CD4-positive, alpha-beta T cell (primary cell): ENCODE data around the gene SEPTIN7. TPM values are rescaled to one million over a fixed set of nuclear protein-coding genes. Genes with fewer than 3 reads are reported as not detected.
A peak's percentile ranks its signal among the peaks of the same experiment; 100 is the strongest.

Experiments used
- ATAC-seq: fragments of 200-7000 bp; cut with Tn5 transposase; one replicate; pipeline ENCODE4 v1.10.0; 2022; ENCODE audit warnings: mild to moderate bottlenecking; ENCODE audit not compliant: poor library complexity
- CTCF ChIA-PET: fragments of 350-600 bp; sonication (Branson Sonifier 250); formaldehyde crosslinking; loops from one replicate; lab custom pipeline; 2021; ENCODE audit warnings: antibody characterized with exemption, inconsistent platforms; lab: Charles Lee
- POLR2A ChIA-PET: fragments of 350-600 bp; sonication (Branson Sonifier 250); formaldehyde crosslinking; loops from one replicate; lab custom pipeline; 2021; ENCODE audit warnings: antibody characterized with exemption, inconsistent platforms; lab: Charles Lee
- DNase-seq, 14 experiments: peaks; one replicate each; pipeline ENCODE4 v3.0.0-alpha.2; 2013 to 2020; ENCODE audit warnings: mixed read lengths in 2 of 14
- H3K27ac ChIP-seq, 2 donors: one replicate each; pipeline versions ENCODE4 v1.5.1 to v1.7.0; 2013; ENCODE audit warnings: low read length in 2 of 2, low read depth in 1 of 2, mild to moderate bottlenecking in 1 of 2
- H3K27me3 ChIP-seq, 2 experiments: 1 replicate in 1 of 2; 2 replicates in 1 of 2; pipeline versions ENCODE4 v1.6.1 to v1.7.0; 2013; ENCODE audit warnings: low read length in 2 of 2, control low read depth in 1 of 2, mild to moderate bottlenecking in 1 of 2, moderate library complexity in 1 of 2; ENCODE audit not compliant: insufficient read depth in 2 of 2, control insufficient read depth in 1 of 2
- H3K36me3 ChIP-seq: one replicate; pipeline ENCODE4 v1.6.1; 2013; ENCODE audit warnings: low read length, control low read depth; ENCODE audit not compliant: insufficient read depth
- H3K4me1 ChIP-seq: one replicate; pipeline ENCODE4 v1.6.1; 2013; ENCODE audit warnings: low read length, control low read depth; ENCODE audit not compliant: insufficient read depth
- H3K4me3 ChIP-seq: one replicate; pipeline ENCODE4 v1.5.1; 2013; ENCODE audit warnings: mild to moderate bottlenecking, low read length, moderate library complexity
- H3K9me3 ChIP-seq, 2 experiments: 1 replicate in 1 of 2; 2 replicates in 1 of 2; pipeline versions ENCODE4 v1.6.1 to v1.7.0; 2013; ENCODE audit warnings: low read length in 2 of 2, mild to moderate bottlenecking in 2 of 2, control low read depth in 1 of 2, moderate library complexity in 1 of 2; ENCODE audit not compliant: control insufficient read depth in 1 of 2, insufficient read depth in 1 of 2
- H3K27ac Mint-ChIP-seq: one replicate; pipeline ENCODE4 v1.8.0; 2020; ENCODE audit warnings: mixed read lengths
- H3K27me3 Mint-ChIP-seq: one replicate; pipeline ENCODE4 v1.8.0; 2021; ENCODE audit warnings: mixed read lengths
- H3K36me3 Mint-ChIP-seq: one replicate; pipeline ENCODE4 v1.8.0; 2021; ENCODE audit warnings: low read depth, mixed read lengths
- H3K4me1 Mint-ChIP-seq: one replicate; pipeline ENCODE4 v1.8.0; 2021; ENCODE audit warnings: low read depth, mixed read lengths
- H3K4me3 Mint-ChIP-seq: one replicate; pipeline ENCODE4 v1.8.0; 2020; ENCODE audit warnings: mild to moderate bottlenecking, mixed read lengths
- H3K9me3 Mint-ChIP-seq: one replicate; pipeline ENCODE4 v1.8.0; 2020; ENCODE audit warnings: mixed read lengths
- intact Hi-C, 2 experiments: fragments of 100-400 bp; cut with DNase I in 1 of 2; cut with micrococcal nuclease in 1 of 2; formaldehyde crosslinking; loops; one replicate each; pipeline versions ENCODE4 v1.15.1 to v1.9.0; 2023 to 2025; cut with DNase I, micrococcal nuclease
- total RNA-seq, 174 experiments: library from RNA in 2 of 174; stranded (reverse) in 2 of 174; gene quantifications; one replicate each; pipeline ENCODE4 v1.2.3 and lab custom pipeline; 2021 to 2026
- TF ChIP-seq, protein P1 (sequence below): fragments of 200-600 bp; IDR thresholded peaks from one replicate; pipeline ENCODE4 v1.8.0; 2022; ENCODE audit warnings: antibody characterized with exemption, mild to moderate bottlenecking

Gene SEPTIN7
- total RNA-seq, 2 experiments from 2014 or later = 185 to 186 TPM

DNA sequence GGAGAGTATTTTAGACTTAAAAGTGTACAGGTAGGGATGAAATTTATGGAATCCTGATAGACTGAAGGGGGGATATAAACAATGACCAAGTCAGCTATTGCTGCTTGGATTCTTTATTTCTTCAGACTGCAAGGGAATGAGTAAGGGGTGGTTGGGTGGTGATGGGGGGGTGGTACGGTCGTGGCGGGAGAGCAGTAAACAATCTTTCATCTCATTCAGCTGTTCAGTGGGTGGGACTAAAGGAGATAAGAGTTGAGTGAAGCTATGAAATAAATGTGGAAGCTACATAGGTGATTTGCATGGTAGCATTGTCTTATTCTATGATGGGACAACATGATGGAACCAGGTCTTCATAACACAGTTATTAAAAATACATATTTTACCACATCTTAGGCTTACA, 1.8 kb downstream of the SEPTIN7 start:
- H3K4me3 ChIP-seq = peak overlapping the region; percentile 84
- ATAC-seq (no peak), DNase-seq (peak in 8 of 14 experiments; percentile 9 to 49 (median 22))
- ChIA-PET POLR2A (interaction anchor here (0.6 to 7.4 kb wide), 8 partner anchors 10 to 475 kb away, joined by 3 to 175 read pairs (median 18); partner anchors contain the start of gene HERPUD2), CTCF (interaction anchor here (1.2 to 2.9 kb wide), 3 partner anchors 17 to 93 kb away, joined by 4 to 21 read pairs (median 7); no protein-coding TSS in a partner anchor)
- H3K4me3 Mint-ChIP-seq = peak overlapping the region; percentile 94
- peak overlapping the region in 1 of 2 donors; percentile 9 for H3K27ac ChIP-seq
- H3K4me1 Mint-ChIP-seq = peaks cover 61% of the 10 kb centered on the region
- peaks cover 30% of the 10 kb centered on the region for H3K36me3 Mint-ChIP-seq
- no peaks in the 10 kb centered on the region for H3K36me3 ChIP-seq
- no peaks in the 10 kb centered on the region for H3K27me3 Mint-ChIP-seq
- no peaks in the 10 kb centered on the region for H3K9me3 ChIP-seq
- no peaks in the 10 kb centered on the region for H3K27me3 ChIP-seq
- peaks cover 25% of the 10 kb centered on the region for H3K4me1 ChIP-seq
- intact Hi-C loops = loop anchor here (5.0 to 10.0 kb wide), 4 partner anchors 35 to 768 kb away; partner anchors contain the start of gene DPY19L1 (in 1 of the 2)
- H3K9me3 Mint-ChIP-seq = no peaks in the 10 kb centered on the region
- TF ChIP-seq, protein P1, sequence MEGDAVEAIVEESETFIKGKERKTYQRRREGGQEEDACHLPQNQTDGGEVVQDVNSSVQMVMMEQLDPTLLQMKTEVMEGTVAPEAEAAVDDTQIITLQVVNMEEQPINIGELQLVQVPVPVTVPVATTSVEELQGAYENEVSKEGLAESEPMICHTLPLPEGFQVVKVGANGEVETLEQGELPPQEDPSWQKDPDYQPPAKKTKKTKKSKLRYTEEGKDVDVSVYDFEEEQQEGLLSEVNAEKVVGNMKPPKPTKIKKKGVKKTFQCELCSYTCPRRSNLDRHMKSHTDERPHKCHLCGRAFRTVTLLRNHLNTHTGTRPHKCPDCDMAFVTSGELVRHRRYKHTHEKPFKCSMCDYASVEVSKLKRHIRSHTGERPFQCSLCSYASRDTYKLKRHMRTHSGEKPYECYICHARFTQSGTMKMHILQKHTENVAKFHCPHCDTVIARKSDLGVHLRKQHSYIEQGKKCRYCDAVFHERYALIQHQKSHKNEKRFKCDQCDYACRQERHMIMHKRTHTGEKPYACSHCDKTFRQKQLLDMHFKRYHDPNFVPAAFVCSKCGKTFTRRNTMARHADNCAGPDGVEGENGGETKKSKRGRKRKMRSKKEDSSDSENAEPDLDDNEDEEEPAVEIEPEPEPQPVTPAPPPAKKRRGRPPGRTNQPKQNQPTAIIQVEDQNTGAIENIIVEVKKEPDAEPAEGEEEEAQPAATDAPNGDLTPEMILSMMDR = no peak
- H3K27ac Mint-ChIP-seq = peak overlapping the region; percentile 98

DNA sequence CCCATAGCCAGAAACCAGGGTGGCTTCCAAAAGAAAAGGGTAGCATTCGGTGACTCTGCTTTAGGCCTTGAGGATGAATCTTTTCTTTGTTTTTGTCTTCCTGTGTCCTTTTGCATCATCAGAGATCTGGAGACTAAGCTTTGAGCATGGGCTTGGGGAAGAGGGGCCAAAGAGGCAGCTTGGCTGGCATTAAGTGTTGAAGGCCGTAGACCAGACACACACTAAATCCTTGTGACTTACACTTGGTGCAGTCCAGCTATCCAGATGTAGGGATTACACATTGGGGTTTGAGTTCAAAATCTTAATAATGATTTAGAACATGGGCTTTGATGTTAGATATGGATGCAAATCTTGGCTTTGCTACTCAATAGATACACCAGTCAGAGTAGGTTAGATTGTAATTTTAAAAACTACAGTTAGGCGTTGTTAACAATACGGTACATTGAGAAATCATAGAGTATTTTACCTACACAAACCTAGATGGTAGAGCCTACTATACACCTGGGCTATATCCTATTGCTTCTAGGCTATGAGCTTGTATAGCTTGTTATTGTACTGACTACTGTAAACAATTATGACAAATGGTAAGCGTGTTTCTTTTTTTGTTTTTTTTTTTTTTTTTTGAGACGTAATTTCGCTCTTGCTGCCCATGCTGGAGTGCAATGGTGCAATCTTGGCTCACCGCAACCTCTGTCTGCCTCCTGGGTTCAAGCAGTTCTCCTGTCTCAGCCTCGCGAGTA, 3.5 kb downstream of the SEPTIN7 start:
- Mint-ChIP-seq H3K36me3 (peaks cover 42% of the 10 kb centered on the region), H3K4me3 (peak overlapping the region; percentile 68), H3K9me3 (peaks cover 1% of the 10 kb centered on the region), H3K27ac (peak overlapping the region; percentile 98), H3K27me3 (no peaks in the 10 kb centered on the region), H3K4me1 (peaks cover 77% of the 10 kb centered on the region)
- CTCF ChIA-PET = interaction anchor here (0.6 to 1.1 kb wide), 2 partner anchors 70 to 342 kb away, joined by 3 to 4 read pairs; no protein-coding TSS in a partner anchor
- Histone ChIP-seq H3K36me3 (no peaks in the 10 kb centered on the region), H3K27me3 (no peaks in the 10 kb centered on the region), H3K27ac (no peak overlapping the region), H3K9me3 (no peaks in the 10 kb centered on the region), H3K4me3 (no peak overlapping the region), H3K4me1 (peaks cover 29% of the 10 kb centered on the region)
- POLR2A ChIA-PET = interaction anchor here (1.0 to 7.4 kb wide), 3 partner anchors 8 to 112 kb away, joined by 3 to 175 read pairs (median 41); partner anchors contain the start of gene HERPUD2
- intact Hi-C loops = loop anchor here (5.0 to 10.0 kb wide), 4 partner anchors 33 to 770 kb away; partner anchors contain the start of gene DPY19L1 (in 1 of the 2)
- DNase-seq (no peak), ATAC-seq (no peak)
- TF ChIP-seq, protein P1 = no peak

DNA sequence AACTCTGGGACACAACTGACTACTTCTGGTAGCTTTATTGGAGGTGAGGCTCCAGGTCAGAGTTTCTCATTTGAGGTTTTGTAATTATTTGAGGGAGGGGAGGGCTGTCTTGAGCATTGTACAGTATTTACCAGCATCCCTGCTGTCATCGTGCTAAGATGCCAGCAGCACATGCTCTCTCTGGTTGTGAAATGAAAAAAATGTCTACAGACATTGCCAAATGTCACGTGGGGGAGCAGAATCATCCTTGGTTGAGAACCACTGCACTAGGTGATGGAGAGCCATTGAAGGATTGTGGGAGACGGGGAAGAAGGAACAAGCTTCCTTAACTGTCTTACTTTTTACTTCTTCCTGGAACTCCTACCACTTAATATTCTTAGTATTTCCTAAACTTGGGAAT, 5.0 kb downstream of the SEPTIN7 start:
- H3K9me3 ChIP-seq = no peaks in the 10 kb centered on the region
- H3K27ac ChIP-seq = no peak overlapping the region
- no peaks in the 10 kb centered on the region for H3K27me3 ChIP-seq
- intact Hi-C loops = loop anchor here in 1 of 2 experiments (5.0 to 10.0 kb wide), 2 partner anchors 81 to 771 kb away; partner anchors contain the start of gene DPY19L1
- no peaks in the 10 kb centered on the region for H3K27me3 Mint-ChIP-seq
- peak overlapping the region; percentile 19 for H3K27ac Mint-ChIP-seq
- POLR2A ChIA-PET = interaction anchor here (7.4 kb wide), 1 partner anchor 114 kb away, joined by 175 read pairs; the partner anchor contains the start of gene HERPUD2
- peaks cover 27% of the 10 kb centered on the region for H3K4me1 ChIP-seq
- peaks cover 86% of the 10 kb centered on the region for H3K4me1 Mint-ChIP-seq
- TF ChIP-seq, protein P1 = no peak
- ATAC-seq (no peak), DNase-seq (peak in 2 of 14 experiments; percentile 17 to 24)
- peak overlapping the region; percentile 46 for H3K4me3 Mint-ChIP-seq
- H3K4me3 ChIP-seq = no peak overlapping the region
- CTCF ChIA-PET = no interaction called here
- H3K36me3 ChIP-seq = no peaks in the 10 kb centered on the region
- peaks cover 1% of the 10 kb centered on the region for H3K9me3 Mint-ChIP-seq
- H3K36me3 Mint-ChIP-seq = peaks cover 43% of the 10 kb centered on the region
